ENCODE data around the gene ANAPC15. TPM values are rescaled to one million over a fixed set of nuclear protein-coding genes. Genes with fewer than 3 reads are reported as not detected.

The ANAPC15 gene
- total RNA-seq, 8 experiments from 2014 or later = 25.2 to 95.2 (median 38.8) TPM

Other genes starting within 250 kb of the ANAPC15 start
- gene DEFB131B, start 234.2 kb downstream of the ANAPC15 start, total RNA-seq = not detected
- 10 to 100 TPM in 1 of 8 experiments, 1 to 10 TPM in 7; 4.6 to 11.5 (median 7.1) TPM for gene XNDC1N, start 184.1 kb downstream of the ANAPC15 start, total RNA-seq
- gene RNF121, start 183.6 kb downstream of the ANAPC15 start, total RNA-seq = 10 to 100 TPM; 20.6 to 36.4 (median 31.9) TPM
- 1 to 10 TPM; 3.2 to 7.5 (median 4.7) TPM for gene IL18BP, start 113.8 kb downstream of the ANAPC15 start, total RNA-seq
- 100 to 1,000 TPM in 3 of 8 experiments, 10 to 100 TPM in 5; 76.0 to 217 (median 95.6) TPM for gene NUMA1, start 32.2 kb downstream of the ANAPC15 start, total RNA-seq
- gene LRRC51, start 31.8 kb downstream of the ANAPC15 start, total RNA-seq = 10 to 100 TPM in 6 of 8 experiments, 1 to 10 TPM in 2; 3.6 to 39.0 (median 12.6) TPM
- 100 to 1,000 TPM in 1 of 8 experiments, 10 to 100 TPM in 7; 49.3 to 120 (median 67.8) TPM for gene LAMTOR1, start 9.4 kb downstream of the ANAPC15 start, total RNA-seq
- not detected for gene TOMT, start 6.8 kb downstream of the ANAPC15 start, total RNA-seq
- gene FOLR3, start 23.0 kb upstream of the ANAPC15 start, total RNA-seq = 10 to 100 TPM in 1 of 8 experiments, 1 to 10 TPM in 1, under 1 TPM in 1, not detected in 5; 0.40 to 27.3 (median 2.0) TPM
- gene FOLR1, start 79.4 kb upstream of the ANAPC15 start, total RNA-seq = 1 to 10 TPM in 3 of 8 experiments, under 1 TPM in 2, not detected in 3; 0.33 to 3.5 (median 1.9) TPM
- gene FOLR2, start 104.1 kb upstream of the ANAPC15 start, total RNA-seq = under 1 TPM in 1 of 8 experiments, not detected in 7; 0.24 TPM
- gene INPPL1, start 112.1 kb upstream of the ANAPC15 start, total RNA-seq = 100 to 1,000 TPM in 2 of 8 experiments, 10 to 100 TPM in 6; 16.6 to 161 (median 41.3) TPM
- 1 to 10 TPM in 3 of 8 experiments, under 1 TPM in 4, not detected in 1; 0.16 to 1.8 (median 0.87) TPM for gene PHOX2A, start 131.5 kb upstream of the ANAPC15 start, total RNA-seq